ENCODE measurements around the gene CD34.

- TF ChIP-seq CTCF (conservative IDR thresholded peaks at IDR 0.05) (no peak), EZH2 (IDR thresholded peaks at IDR 0.05; ENCODE audit: low read depth) (no peak)
Measured at GRCh38 chr1:207950750-207951149, 39.8 kb upstream of the CD34 start.

Measured in PC-9 (cell line).